ENCODE results near the gene MAN1C1.

Gene MAN1C1

GRCh38 chr1:25811384-25812082 is 194.9 kb downstream of the MAN1C1 start:
- DNase-seq (no peak), ATAC-seq (replicated peaks) (no peak)
- H3K4me3 Mint-ChIP-seq: no peak overlapping the region
- no peak overlapping the region for H3K27ac Mint-ChIP-seq
- H3K9me3 Mint-ChIP-seq: no peaks in the 10 kb centered on the region
- H3K36me3 Mint-ChIP-seq (ENCODE audit: insufficient read depth): peaks cover 6% of the 10 kb centered on the region
- H3K4me1 Mint-ChIP-seq (ENCODE audit: low read depth in 2 of 2): peaks cover 5 to 8% of the 10 kb centered on the region in 2 donors
- H3K27me3 Mint-ChIP-seq: no peaks in the 10 kb centered on the region

GRCh38 chr1:25813071-25813733 is 196.6 kb downstream of the MAN1C1 start:
- H3K36me3 Mint-ChIP-seq (ENCODE audit: insufficient read depth): peaks cover 2% of the 10 kb centered on the region
- H3K27ac Mint-ChIP-seq: peak overlapping the region in 1 of 2 donors; percentile 67
- no peaks in the 10 kb centered on the region for H3K9me3 Mint-ChIP-seq
- no peaks in the 10 kb centered on the region for H3K27me3 Mint-ChIP-seq
- DNase-seq (no peak), ATAC-seq (replicated peaks) (no peak)
- H3K4me3 Mint-ChIP-seq: no peak overlapping the region
- H3K4me1 Mint-ChIP-seq (ENCODE audit: low read depth in 2 of 2): peaks cover 6 to 8% of the 10 kb centered on the region in 2 donors

GRCh38 chr1:25813734-25814471 is 197.3 kb downstream of the MAN1C1 start:
- DNase-seq (no peak), ATAC-seq (replicated peaks) (no peak)
- Mint-ChIP-seq H3K27ac (no peak overlapping the region), H3K4me1 (ENCODE audit: low read depth in 2 of 2) (peaks cover 11 to 13% of the 10 kb centered on the region in 2 donors), H3K36me3 (ENCODE audit: insufficient read depth) (peaks cover 2% of the 10 kb centered on the region), H3K4me3 (no peak overlapping the region), H3K27me3 (no peaks in the 10 kb centered on the region), H3K9me3 (no peaks in the 10 kb centered on the region)

- H3K4me3 Mint-ChIP-seq: no peak overlapping the region
- peaks cover 14 to 19% of the 10 kb centered on the region in 2 donors for H3K4me1 Mint-ChIP-seq (ENCODE audit: low read depth in 2 of 2)
- no peaks in the 10 kb centered on the region for H3K9me3 Mint-ChIP-seq
- no peak for DNase-seq
- ATAC-seq (replicated peaks): no peak
- no peak overlapping the region for H3K27ac Mint-ChIP-seq
- H3K36me3 Mint-ChIP-seq (ENCODE audit: insufficient read depth): peaks cover 9% of the 10 kb centered on the region
- H3K27me3 Mint-ChIP-seq: no peaks in the 10 kb centered on the region
Measured at GRCh38 chr1:25814549-25815087, 198.0 kb downstream of the MAN1C1 start.

- H3K27ac Mint-ChIP-seq: no peak overlapping the region
- no peak overlapping the region for H3K4me3 Mint-ChIP-seq
- H3K9me3 Mint-ChIP-seq: no peaks in the 10 kb centered on the region
- no peak for DNase-seq
- H3K27me3 Mint-ChIP-seq: no peaks in the 10 kb centered on the region
- H3K4me1 Mint-ChIP-seq (ENCODE audit: low read depth in 2 of 2): peaks cover 11 to 20% of the 10 kb centered on the region in 2 donors
- peaks cover 16% of the 10 kb centered on the region for H3K36me3 Mint-ChIP-seq (ENCODE audit: insufficient read depth)
- ATAC-seq (replicated peaks): no peak
Measured at GRCh38 chr1:25815208-25816111, 198.9 kb downstream of the MAN1C1 start.

- H3K9me3 Mint-ChIP-seq: no peaks in the 10 kb centered on the region
- H3K36me3 Mint-ChIP-seq (ENCODE audit: insufficient read depth): peaks cover 23% of the 10 kb centered on the region
- H3K27ac Mint-ChIP-seq: peak overlapping the region in 1 of 2 donors; percentile 54
- no peak overlapping the region for H3K4me3 Mint-ChIP-seq
- peaks cover 14 to 23% of the 10 kb centered on the region in 2 donors for H3K4me1 Mint-ChIP-seq (ENCODE audit: low read depth in 2 of 2)
- no peaks in the 10 kb centered on the region for H3K27me3 Mint-ChIP-seq
- ATAC-seq (replicated peaks) (no peak), DNase-seq (no peak)
Measured at GRCh38 chr1:25816112-25816718, 199.6 kb downstream of the MAN1C1 start.

GRCh38 chr1:25817840-25818501 is 201.4 kb downstream of the MAN1C1 start:
- Mint-ChIP-seq H3K4me1 (ENCODE audit: low read depth in 2 of 2) (peaks cover 23 to 34% of the 10 kb centered on the region in 2 donors), H3K27me3 (no peaks in the 10 kb centered on the region), H3K9me3 (no peaks in the 10 kb centered on the region), H3K36me3 (ENCODE audit: insufficient read depth) (peaks cover 28% of the 10 kb centered on the region), H3K4me3 (peak overlapping the region; percentile 90 to 93), H3K27ac (peak overlapping the region in 1 of 2 donors; percentile 57)
- DNase-seq (no peak), ATAC-seq (replicated peaks) (no peak)

- ATAC-seq (replicated peaks) (no peak), DNase-seq (no peak)
- Mint-ChIP-seq H3K27me3 (no peaks in the 10 kb centered on the region), H3K4me1 (ENCODE audit: low read depth in 2 of 2) (peaks cover 23 to 34% of the 10 kb centered on the region in 2 donors), H3K27ac (peak overlapping the region in 1 of 2 donors; percentile 94), H3K4me3 (peak overlapping the region; percentile 90 to 93), H3K36me3 (ENCODE audit: insufficient read depth) (peaks cover 28% of the 10 kb centered on the region), H3K9me3 (no peaks in the 10 kb centered on the region)
Measured at GRCh38 chr1:25818569-25818968, 202.0 kb downstream of the MAN1C1 start.

- Mint-ChIP-seq H3K27me3 (no peaks in the 10 kb centered on the region), H3K36me3 (ENCODE audit: insufficient read depth) (peaks cover 28% of the 10 kb centered on the region), H3K4me3 (peak within 1 kb of the TSS; percentile 90 to 93), H3K9me3 (no peaks in the 10 kb centered on the region), H3K27ac (peak within 1 kb of the TSS; percentile 94 to 96), H3K4me1 (ENCODE audit: low read depth in 2 of 2) (peaks cover 23 to 34% of the 10 kb centered on the region in 2 donors)
- DNase-seq (peak; percentile 89 to 92 (median 92)), ATAC-seq (replicated peaks) (peak; percentile 85)
Measured at GRCh38 chr1:25819491-25820246, 203.1 kb downstream of the MAN1C1 start, which contains the start of gene MTFR1L. Gene MTFR1L, plus strand, starts transcription at chr1:25819954. Its CDS starts 3,151 bp downstream, at chr1:25823105.

GRCh38 chr1:25820247-25821111 is 203.9 kb downstream of the MAN1C1 start:
- H3K27me3 Mint-ChIP-seq: no peaks in the 10 kb centered on the region
- peak; percentile 65 to 72 (median 67) for DNase-seq
- peak; percentile 62 for ATAC-seq (replicated peaks)
- H3K9me3 Mint-ChIP-seq: no peaks in the 10 kb centered on the region
- H3K27ac Mint-ChIP-seq: peak overlapping the region; percentile 94 to 96
- H3K36me3 Mint-ChIP-seq (ENCODE audit: insufficient read depth): peaks cover 26% of the 10 kb centered on the region
- peaks cover 23 to 34% of the 10 kb centered on the region in 2 donors for H3K4me1 Mint-ChIP-seq (ENCODE audit: low read depth in 2 of 2)
- peak overlapping the region; percentile 90 to 93 for H3K4me3 Mint-ChIP-seq

- DNase-seq (no peak), ATAC-seq (replicated peaks) (no peak)
- Mint-ChIP-seq H3K4me1 (ENCODE audit: low read depth in 2 of 2) (peaks cover 23 to 34% of the 10 kb centered on the region in 2 donors), H3K27ac (peak overlapping the region; percentile 94 to 96), H3K9me3 (no peaks in the 10 kb centered on the region), H3K27me3 (no peaks in the 10 kb centered on the region), H3K4me3 (peak overlapping the region; percentile 90 to 93), H3K36me3 (ENCODE audit: insufficient read depth) (peaks cover 29% of the 10 kb centered on the region)
Measured at GRCh38 chr1:25821112-25821476, 204.5 kb downstream of the MAN1C1 start.

Measured in effector memory CD8-positive, alpha-beta T cell (primary cell).